ENCODE measurements around the gene UNC13C.
"Not testable (repeated sequence)": the region's sequence is repeated elsewhere in the genome, so short reads cannot be mapped to it uniquely, and the experiment has no call there.

Gene UNC13C

DNA sequence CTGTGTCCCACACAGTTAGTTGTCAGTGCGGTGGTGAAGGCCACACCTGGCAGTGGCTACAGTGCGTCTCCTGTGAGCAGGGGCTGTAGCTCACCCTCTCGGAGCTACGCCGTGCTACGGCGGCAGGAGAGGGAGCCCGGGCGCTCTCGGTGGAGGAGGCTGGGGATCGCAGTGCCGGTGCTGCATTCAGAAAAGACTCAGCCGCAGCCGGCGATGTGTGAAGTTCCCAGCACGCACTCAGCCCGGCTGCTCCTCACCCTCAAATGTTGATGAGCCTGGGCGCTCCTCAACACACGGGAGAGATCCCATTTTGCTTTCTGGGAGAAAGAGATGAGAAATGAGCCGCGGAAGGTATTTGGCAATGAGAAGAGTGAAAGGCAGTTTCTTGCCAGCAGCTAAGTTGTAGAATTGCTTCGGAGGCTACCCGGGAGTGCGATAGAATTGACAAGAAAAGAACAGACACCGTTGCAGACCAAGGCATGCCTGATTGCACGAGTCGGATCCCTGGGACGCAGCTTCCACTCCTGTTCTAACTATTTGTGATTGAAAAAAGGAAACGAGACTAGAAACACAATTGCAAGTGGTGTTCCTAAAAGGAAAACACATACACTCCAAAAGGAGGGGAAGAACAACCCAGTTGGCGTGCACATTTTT, at the start of gene UNC13C:
Gene UNC13C (plus strand): TSS at position 189 of the 654 bp plus-strand sequence. CDS start 34,463 bp downstream, outside the sequence.
- DNase-seq (ENCODE audit: low spot score) (peak; percentile 58), ATAC-seq (ENCODE audit: low read depth) (peak; percentile 66)
- Histone ChIP-seq H3K4me1 (ENCODE audit: insufficient read depth, poor library complexity, severe bottlenecking) (no peaks in the 10 kb centered on the region), H3K36me3 (ENCODE audit: low read depth) (no peaks in the 10 kb centered on the region), H3K4me3 (ENCODE audit: severe bottlenecking) (no peak within 1 kb of the TSS), H3K27me3 (ENCODE audit: insufficient read depth, poor library complexity, severe bottlenecking) (peaks cover 65% of the 10 kb centered on the region), H3K9me3 (ENCODE audit: severe bottlenecking) (no peaks in the 10 kb centered on the region), H3K27ac (ENCODE audit: poor library complexity, severe bottlenecking) (no peak within 1 kb of the TSS)
- TF ChIP-seq, protein P1, sequence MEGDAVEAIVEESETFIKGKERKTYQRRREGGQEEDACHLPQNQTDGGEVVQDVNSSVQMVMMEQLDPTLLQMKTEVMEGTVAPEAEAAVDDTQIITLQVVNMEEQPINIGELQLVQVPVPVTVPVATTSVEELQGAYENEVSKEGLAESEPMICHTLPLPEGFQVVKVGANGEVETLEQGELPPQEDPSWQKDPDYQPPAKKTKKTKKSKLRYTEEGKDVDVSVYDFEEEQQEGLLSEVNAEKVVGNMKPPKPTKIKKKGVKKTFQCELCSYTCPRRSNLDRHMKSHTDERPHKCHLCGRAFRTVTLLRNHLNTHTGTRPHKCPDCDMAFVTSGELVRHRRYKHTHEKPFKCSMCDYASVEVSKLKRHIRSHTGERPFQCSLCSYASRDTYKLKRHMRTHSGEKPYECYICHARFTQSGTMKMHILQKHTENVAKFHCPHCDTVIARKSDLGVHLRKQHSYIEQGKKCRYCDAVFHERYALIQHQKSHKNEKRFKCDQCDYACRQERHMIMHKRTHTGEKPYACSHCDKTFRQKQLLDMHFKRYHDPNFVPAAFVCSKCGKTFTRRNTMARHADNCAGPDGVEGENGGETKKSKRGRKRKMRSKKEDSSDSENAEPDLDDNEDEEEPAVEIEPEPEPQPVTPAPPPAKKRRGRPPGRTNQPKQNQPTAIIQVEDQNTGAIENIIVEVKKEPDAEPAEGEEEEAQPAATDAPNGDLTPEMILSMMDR (IDR thresholded peaks at IDR 0.05; ENCODE audit: poor library complexity, severe bottlenecking): no peak

DNA sequence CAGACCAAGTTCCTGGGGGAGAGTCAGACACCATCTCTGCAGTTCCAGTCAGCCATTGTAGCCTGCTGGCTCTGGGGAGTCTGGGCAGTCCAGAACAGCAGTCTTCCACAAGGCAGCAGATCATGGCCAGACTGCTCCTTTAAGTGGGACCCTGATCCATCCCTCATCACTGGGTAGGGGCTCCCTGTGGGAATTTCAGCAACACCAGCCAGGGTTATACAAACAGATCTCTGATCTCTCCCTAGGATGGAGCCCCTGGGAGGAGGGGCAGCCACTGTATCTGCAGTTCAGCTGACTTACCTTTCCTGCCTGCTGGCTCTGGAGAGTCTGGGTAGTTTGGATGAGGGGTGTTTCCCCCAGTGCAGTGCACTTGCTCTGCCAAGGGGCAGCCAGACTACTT, 42.1 kb upstream of the UNC13C start:
- TF ChIP-seq, protein P1 (IDR thresholded peaks at IDR 0.05; ENCODE audit: poor library complexity, severe bottlenecking): no peak
- H3K27me3 ChIP-seq (ENCODE audit: insufficient read depth, poor library complexity, severe bottlenecking): no peaks in the 10 kb centered on the region
- no peaks in the 10 kb centered on the region for H3K36me3 ChIP-seq (ENCODE audit: low read depth)
- no peaks in the 10 kb centered on the region for H3K4me1 ChIP-seq (ENCODE audit: insufficient read depth, poor library complexity, severe bottlenecking)
- H3K4me3 ChIP-seq (ENCODE audit: severe bottlenecking): no peak overlapping the region
- DNase-seq (ENCODE audit: low spot score): peak; percentile 40
- H3K27ac ChIP-seq (ENCODE audit: poor library complexity, severe bottlenecking): no peak overlapping the region
- no peaks in the 10 kb centered on the region for H3K9me3 ChIP-seq (ENCODE audit: severe bottlenecking)
- ATAC-seq (ENCODE audit: low read depth): no peak

DNA sequence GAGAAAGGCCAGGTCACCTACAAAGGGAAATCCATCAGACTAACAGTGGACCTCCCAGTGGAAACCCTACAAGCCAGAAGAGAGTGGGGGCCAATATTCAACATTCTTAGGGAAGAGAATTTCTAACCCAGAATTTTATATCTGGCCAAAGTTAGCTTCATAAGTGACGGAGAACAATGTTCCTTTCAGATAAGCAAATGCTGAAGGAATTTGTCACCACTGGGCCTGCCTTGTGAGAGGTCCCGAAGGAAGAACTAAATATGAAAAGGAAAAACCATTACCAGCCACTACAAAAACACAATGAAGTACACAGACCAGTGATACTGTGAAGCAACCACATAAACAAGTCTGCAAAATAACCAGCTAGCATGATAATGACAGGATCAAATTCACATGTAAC, 40.6 kb upstream of the UNC13C start:
- H3K9me3 ChIP-seq (ENCODE audit: severe bottlenecking); H3K36me3 ChIP-seq (ENCODE audit: low read depth); H3K4me3 ChIP-seq (ENCODE audit: severe bottlenecking); H3K4me1 ChIP-seq (ENCODE audit: insufficient read depth, poor library complexity, severe bottlenecking); ATAC-seq (ENCODE audit: low read depth); H3K27ac ChIP-seq (ENCODE audit: poor library complexity, severe bottlenecking); DNase-seq (ENCODE audit: low spot score); H3K27me3 ChIP-seq (ENCODE audit: insufficient read depth, poor library complexity, severe bottlenecking): not testable (repeated sequence)

DNA sequence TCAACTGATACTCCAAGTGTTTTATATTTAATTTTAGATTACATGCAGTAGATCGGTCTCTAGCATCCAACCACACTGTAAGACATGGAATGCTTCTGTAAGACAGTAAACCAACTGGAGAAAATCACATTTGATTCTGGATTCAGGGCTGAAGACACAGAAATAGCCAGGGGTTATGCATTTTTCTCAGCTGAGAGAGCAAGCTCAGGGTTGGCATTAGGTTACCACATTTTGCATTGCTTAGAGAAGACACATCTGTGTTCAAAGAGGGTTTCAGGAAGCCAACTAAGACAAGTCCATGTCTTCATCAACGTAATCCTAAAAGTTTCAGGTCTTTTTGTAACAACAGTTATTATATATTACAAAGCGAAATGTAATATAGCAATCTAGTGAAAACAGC, 27.7 kb upstream of the UNC13C start:
- Histone ChIP-seq H3K4me3 (ENCODE audit: severe bottlenecking) (no peak overlapping the region), H3K36me3 (ENCODE audit: low read depth) (no peaks in the 10 kb centered on the region), H3K27me3 (ENCODE audit: insufficient read depth, poor library complexity, severe bottlenecking) (peaks cover 12% of the 10 kb centered on the region), H3K27ac (ENCODE audit: poor library complexity, severe bottlenecking) (no peak overlapping the region), H3K9me3 (ENCODE audit: severe bottlenecking) (no peaks in the 10 kb centered on the region), H3K4me1 (ENCODE audit: insufficient read depth, poor library complexity, severe bottlenecking) (no peaks in the 10 kb centered on the region)
- ATAC-seq (ENCODE audit: low read depth): no peak
- no peak for DNase-seq (ENCODE audit: low spot score)
- TF ChIP-seq, protein P1 (IDR thresholded peaks at IDR 0.05; ENCODE audit: poor library complexity, severe bottlenecking): no peak

DNA sequence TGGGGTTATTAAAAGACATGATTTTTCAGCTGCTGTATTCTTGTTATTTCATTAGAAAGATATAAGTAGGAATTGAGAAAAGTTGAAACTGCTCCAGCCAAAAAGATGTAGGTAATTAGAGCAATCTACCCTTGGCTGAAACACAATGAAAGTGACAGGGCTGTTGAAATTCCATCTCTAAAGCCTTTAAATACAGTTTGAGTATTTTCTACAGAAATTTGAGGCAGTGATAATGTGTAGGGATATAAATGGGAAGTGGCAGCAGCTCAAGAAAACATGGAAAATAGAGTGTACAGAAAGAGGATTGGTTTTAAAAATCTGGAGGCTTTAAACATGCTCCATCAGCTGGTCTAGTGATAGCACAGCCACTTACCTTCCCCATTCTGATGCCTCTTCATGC, 22.8 kb upstream of the UNC13C start:
- Histone ChIP-seq H3K36me3 (ENCODE audit: low read depth) (no peaks in the 10 kb centered on the region), H3K27ac (ENCODE audit: poor library complexity, severe bottlenecking) (no peak overlapping the region), H3K4me1 (ENCODE audit: insufficient read depth, poor library complexity, severe bottlenecking) (no peaks in the 10 kb centered on the region), H3K4me3 (ENCODE audit: severe bottlenecking) (no peak overlapping the region), H3K27me3 (ENCODE audit: insufficient read depth, poor library complexity, severe bottlenecking) (peaks cover 12% of the 10 kb centered on the region), H3K9me3 (ENCODE audit: severe bottlenecking) (no peaks in the 10 kb centered on the region)
- TF ChIP-seq, protein P1 (IDR thresholded peaks at IDR 0.05; ENCODE audit: poor library complexity, severe bottlenecking): no peak
- DNase-seq (ENCODE audit: low spot score): no peak
- no peak for ATAC-seq (ENCODE audit: low read depth)
